Lung (tissue), 12 donors: ENCODE measurements around the gene NECAB3. TPM values are rescaled to one million over a fixed set of nuclear protein-coding genes. Genes with fewer than 3 reads are reported as not detected.

ENCODE experiments used
- ATAC-seq: fragments of 200-7000 bp; cut with Tn5 transposase; one replicate; pipeline ENCODE4 v1.9.1; 2020; ENCODE audit warnings: moderate number of reproducible peaks; ENCODE audit not compliant: insufficient read depth, low FRiP score
- DNase-seq, 3 donors: peaks; one replicate each; pipeline ENCODE4 v3.0.0-alpha.2; 2013 to 2017
- H3K27ac ChIP-seq, 2 donors: one replicate each; pipeline ENCODE4 v1.5.1; 2013; ENCODE audit warnings: mild to moderate bottlenecking in 2 of 2, moderate library complexity in 2 of 2, control low read depth in 1 of 2, inconsistent platforms in 1 of 2, low read depth in 1 of 2, low read length in 1 of 2
- H3K27me3 ChIP-seq, 3 donors: one replicate each; pipeline ENCODE4 v1.5.1; 2013; ENCODE audit warnings: low read length in 2 of 3; ENCODE audit not compliant: control insufficient read depth in 3 of 3, insufficient read depth in 3 of 3
- H3K36me3 ChIP-seq, 4 donors: one replicate each; pipeline ENCODE4 v1.5.1; 2013; ENCODE audit warnings: low read length in 4 of 4, mild to moderate bottlenecking in 1 of 4, moderate library complexity in 1 of 4; ENCODE audit not compliant: control insufficient read depth in 4 of 4, insufficient read depth in 4 of 4
- H3K4me1 ChIP-seq, 5 donors: one replicate each; pipeline ENCODE4 v1.5.1; 2013; ENCODE audit warnings: low read length in 5 of 5, mild to moderate bottlenecking in 2 of 5, moderate library complexity in 1 of 5; ENCODE audit not compliant: control insufficient read depth in 5 of 5, insufficient read depth in 5 of 5
- H3K4me3 ChIP-seq: one replicate; pipeline ENCODE4 v1.5.1; 2013; ENCODE audit warnings: mild to moderate bottlenecking, control low read depth, moderate library complexity
- H3K9ac ChIP-seq, 2 donors: one replicate each; pipeline ENCODE4 v1.5.1; 2013; ENCODE audit warnings: low read length in 2 of 2, control low read depth in 1 of 2; ENCODE audit not compliant: insufficient read depth in 1 of 2
- H3K9me3 ChIP-seq, 4 donors: one replicate each; pipeline ENCODE4 v1.5.1; 2013; ENCODE audit warnings: low read length in 3 of 4, mild to moderate bottlenecking in 1 of 4, moderate library complexity in 1 of 4; ENCODE audit not compliant: control insufficient read depth in 4 of 4, insufficient read depth in 3 of 4
- WGBS, 2 donors: extraction: QIAGEN DNeasy Blood & Tissue Kit; methylation state at CpG; one replicate each; pipeline ENCODE4 v1.1.7; 2013; 5-methylcytosine and 5-hydroxymethylcytosine counted together
- polyA plus RNA-seq, 2 donors: library from polyadenylated mRNA; stranded (reverse); fragments of 200-250 nt; gene quantifications; one replicate each; pipeline ENCODE4 v1.2.1, GENCODE V29; 2013
- total RNA-seq, 2 donors: library from RNA; depleted of rRNA in 1 of 2; stranded (reverse); fragments of >200 nt in 1 of 2; gene quantifications; one replicate each; pipeline ENCODE4 v1.2.1, GENCODE V29; 2014 to 2021
- TF ChIP-seq, protein P1 (sequence below): IDR thresholded peaks from 2 replicates; pipeline ENCODE4 v1.5.1; 2012; ENCODE audit warnings: mild to moderate bottlenecking; ENCODE audit errors: control extremely low read depth, extremely low read depth
- donor health status: control.
- donor health status: control.
- donor health status: Bipolar disorder and iron deficiency.
- donor health status: healthy.
- donor health status: DM: yes; HTN: yes; CAD: no.

The NECAB3 gene
- total and polyA plus RNA-seq, 4 donors: 21.2 to 127 (median 72.2) TPM

- no peak for ATAC-seq
- no peak overlapping the region for H3K4me3 ChIP-seq
- H3K36me3 ChIP-seq: peaks cover 0 to 2% (median 0%) of the 10 kb centered on the region in 4 donors
- WGBS, 2 donors: 90 to 92% methylated on average over 15 of the region's 15 CpGs
- H3K9me3 ChIP-seq: no peaks in the 10 kb centered on the region
- no peaks in the 10 kb centered on the region for H3K27me3 ChIP-seq
- TF ChIP-seq, protein P1, sequence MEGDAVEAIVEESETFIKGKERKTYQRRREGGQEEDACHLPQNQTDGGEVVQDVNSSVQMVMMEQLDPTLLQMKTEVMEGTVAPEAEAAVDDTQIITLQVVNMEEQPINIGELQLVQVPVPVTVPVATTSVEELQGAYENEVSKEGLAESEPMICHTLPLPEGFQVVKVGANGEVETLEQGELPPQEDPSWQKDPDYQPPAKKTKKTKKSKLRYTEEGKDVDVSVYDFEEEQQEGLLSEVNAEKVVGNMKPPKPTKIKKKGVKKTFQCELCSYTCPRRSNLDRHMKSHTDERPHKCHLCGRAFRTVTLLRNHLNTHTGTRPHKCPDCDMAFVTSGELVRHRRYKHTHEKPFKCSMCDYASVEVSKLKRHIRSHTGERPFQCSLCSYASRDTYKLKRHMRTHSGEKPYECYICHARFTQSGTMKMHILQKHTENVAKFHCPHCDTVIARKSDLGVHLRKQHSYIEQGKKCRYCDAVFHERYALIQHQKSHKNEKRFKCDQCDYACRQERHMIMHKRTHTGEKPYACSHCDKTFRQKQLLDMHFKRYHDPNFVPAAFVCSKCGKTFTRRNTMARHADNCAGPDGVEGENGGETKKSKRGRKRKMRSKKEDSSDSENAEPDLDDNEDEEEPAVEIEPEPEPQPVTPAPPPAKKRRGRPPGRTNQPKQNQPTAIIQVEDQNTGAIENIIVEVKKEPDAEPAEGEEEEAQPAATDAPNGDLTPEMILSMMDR: no peak
- no peak for DNase-seq
- H3K4me1 ChIP-seq: peaks cover 0 to 29% (median 12%) of the 10 kb centered on the region in 5 donors
- no peak overlapping the region for H3K9ac ChIP-seq
- no peak overlapping the region for H3K27ac ChIP-seq
These were observed 3.9 kb upstream of the NECAB3 start for GRCh38 chr20:33677991-33678702.

GRCh38 chr20:33676652-33677645 is 2.7 kb upstream of the NECAB3 start:
- Histone ChIP-seq H3K27me3 (no peaks in the 10 kb centered on the region), H3K36me3 (peaks cover 0 to 2% (median 0%) of the 10 kb centered on the region in 4 donors), H3K9me3 (no peaks in the 10 kb centered on the region), H3K27ac (no peak overlapping the region), H3K9ac (no peak overlapping the region), H3K4me3 (no peak overlapping the region), H3K4me1 (peaks cover 0 to 40% (median 13%) of the 10 kb centered on the region in 5 donors)
- WGBS, 2 donors: 94 to 96% methylated on average over 31 of the region's 31 CpGs
- DNase-seq: no peak
- TF ChIP-seq, protein P1: no peak
- no peak for ATAC-seq

DNA sequence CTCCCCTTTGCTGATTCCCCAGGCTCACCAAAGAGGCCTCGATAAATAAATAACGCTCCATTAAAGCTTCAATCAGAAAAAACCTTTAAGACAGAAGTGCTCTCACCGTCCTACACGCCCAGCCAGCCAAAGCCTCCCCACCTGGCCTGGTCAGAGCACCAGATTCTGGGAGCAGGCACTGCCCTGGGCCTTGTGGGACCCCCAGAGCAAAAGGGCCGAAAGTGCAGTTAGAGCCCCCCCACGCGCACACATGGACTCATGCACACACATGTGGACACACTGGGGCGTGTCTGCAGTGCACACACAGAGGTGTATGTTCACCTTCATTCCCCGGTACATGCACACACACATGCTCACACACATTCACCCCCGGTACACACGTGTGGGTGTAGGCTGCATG is 1.9 kb upstream of the NECAB3 start:
- H3K4me1 ChIP-seq: peaks cover 0 to 40% (median 13%) of the 10 kb centered on the region in 5 donors
- H3K9me3 ChIP-seq: no peaks in the 10 kb centered on the region
- no peak overlapping the region for H3K9ac ChIP-seq
- WGBS, 2 donors: 88% methylated on average over 11 of the region's 11 CpGs
- DNase-seq: no peak
- H3K27me3 ChIP-seq: no peaks in the 10 kb centered on the region
- peaks cover 0 to 6% (median 0%) of the 10 kb centered on the region in 4 donors for H3K36me3 ChIP-seq
- no peak for ATAC-seq
- TF ChIP-seq, protein P1: no peak
- peak overlapping the region in 1 of 2 donors; percentile 87 for H3K27ac ChIP-seq
- H3K4me3 ChIP-seq: no peak overlapping the region
